Esophagus squamous epithelium (tissue), 4 donors: ENCODE measurements around the gene AIPL1.

ENCODE experiments used
- POLR2A ChIP-seq, 4 donors: fragments of 450-650 bp; IDR thresholded peaks; one replicate each; pipeline ENCODE4 v1.6.1; 2017; ENCODE audit warnings: antibody characterized with exemption in 4 of 4, mild to moderate bottlenecking in 4 of 4, moderate library complexity in 3 of 4
- TF ChIP-seq, protein P1 (sequence below), 6 experiments: fragments of 450-650 bp in 4 of 6; fragments of 200-600 bp in 2 of 6; sonication (generic) in 2 of 6; IDR thresholded peaks; one replicate each; pipeline ENCODE4 v1.5.1; 2016 to 2019; ENCODE audit warnings: antibody characterized with exemption in 6 of 6, mild to moderate bottlenecking in 4 of 6, moderate library complexity in 4 of 6

DNA sequence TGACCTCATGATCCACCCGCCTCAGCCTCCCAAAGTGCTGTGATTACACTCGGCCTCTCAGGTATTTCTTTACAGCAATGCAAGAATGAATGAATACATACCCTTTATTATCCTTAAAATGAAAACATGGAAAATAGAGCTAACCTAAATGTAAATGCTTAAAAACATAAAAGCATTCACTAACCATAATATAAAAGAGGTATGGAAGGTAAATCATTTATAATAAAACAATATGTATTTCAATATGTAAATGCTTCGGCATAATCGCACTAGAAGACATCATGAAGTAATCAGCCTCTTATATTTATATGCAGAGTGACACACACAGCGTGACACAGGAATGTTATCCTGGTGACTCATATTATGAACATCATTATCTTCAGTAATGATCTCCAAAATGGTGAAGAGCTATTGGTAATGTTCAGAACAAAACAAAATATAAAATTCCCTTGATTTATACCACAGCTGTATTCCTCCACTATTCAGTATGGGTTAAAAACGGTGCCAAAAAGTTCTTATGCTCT, 53.9 kb downstream of the AIPL1 start:
- TF ChIP-seq, protein P1, sequence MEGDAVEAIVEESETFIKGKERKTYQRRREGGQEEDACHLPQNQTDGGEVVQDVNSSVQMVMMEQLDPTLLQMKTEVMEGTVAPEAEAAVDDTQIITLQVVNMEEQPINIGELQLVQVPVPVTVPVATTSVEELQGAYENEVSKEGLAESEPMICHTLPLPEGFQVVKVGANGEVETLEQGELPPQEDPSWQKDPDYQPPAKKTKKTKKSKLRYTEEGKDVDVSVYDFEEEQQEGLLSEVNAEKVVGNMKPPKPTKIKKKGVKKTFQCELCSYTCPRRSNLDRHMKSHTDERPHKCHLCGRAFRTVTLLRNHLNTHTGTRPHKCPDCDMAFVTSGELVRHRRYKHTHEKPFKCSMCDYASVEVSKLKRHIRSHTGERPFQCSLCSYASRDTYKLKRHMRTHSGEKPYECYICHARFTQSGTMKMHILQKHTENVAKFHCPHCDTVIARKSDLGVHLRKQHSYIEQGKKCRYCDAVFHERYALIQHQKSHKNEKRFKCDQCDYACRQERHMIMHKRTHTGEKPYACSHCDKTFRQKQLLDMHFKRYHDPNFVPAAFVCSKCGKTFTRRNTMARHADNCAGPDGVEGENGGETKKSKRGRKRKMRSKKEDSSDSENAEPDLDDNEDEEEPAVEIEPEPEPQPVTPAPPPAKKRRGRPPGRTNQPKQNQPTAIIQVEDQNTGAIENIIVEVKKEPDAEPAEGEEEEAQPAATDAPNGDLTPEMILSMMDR (IDR thresholded peaks at IDR 0.05), result no peak
- TF ChIP-seq POLR2A (IDR thresholded peaks at IDR 0.05), result no peak
